ENCODE data around the gene NOXA1.

The NOXA1 gene

DNA sequence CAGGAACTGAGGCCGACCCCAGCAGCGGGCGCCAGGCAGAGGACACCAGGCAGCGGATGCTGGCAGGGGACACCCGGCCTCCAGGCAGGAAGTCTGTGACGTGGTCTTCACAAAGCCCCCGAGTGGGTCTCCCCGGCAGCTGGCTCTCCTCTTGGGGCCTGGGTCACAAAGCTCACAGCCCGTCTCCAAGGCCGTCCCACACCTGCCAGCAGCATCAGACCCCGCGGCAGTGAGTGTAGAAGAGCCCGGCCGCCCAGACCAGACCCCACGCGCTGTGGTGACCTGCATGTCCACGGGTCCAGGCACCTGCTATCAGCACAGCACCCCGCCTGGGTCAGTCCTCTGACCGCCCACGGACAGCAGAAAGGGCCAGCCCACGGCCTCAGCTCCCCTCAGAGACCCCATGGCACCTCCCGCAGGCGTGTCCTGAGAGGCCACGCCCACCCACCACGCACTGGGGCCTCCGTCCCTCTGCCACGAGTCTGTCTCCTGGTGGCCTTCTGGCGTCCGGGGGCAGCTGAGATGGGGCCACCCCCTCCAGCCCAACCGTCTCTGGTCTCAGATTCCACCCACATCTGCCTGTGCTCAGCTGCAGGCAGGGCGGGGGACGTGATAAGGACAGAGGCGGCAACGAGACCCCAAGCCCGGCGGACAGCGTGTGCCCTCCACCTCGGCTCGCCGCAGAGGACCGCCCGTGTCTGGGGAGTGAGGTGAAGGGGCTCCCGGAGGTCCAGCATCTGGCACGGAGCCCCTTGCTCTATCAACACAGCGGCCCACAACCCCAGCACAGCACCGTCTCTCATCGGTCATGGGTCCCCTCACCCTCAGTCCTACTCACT is 34.4 kb upstream of the NOXA1 start:
- no peak for DNase-seq

DNA sequence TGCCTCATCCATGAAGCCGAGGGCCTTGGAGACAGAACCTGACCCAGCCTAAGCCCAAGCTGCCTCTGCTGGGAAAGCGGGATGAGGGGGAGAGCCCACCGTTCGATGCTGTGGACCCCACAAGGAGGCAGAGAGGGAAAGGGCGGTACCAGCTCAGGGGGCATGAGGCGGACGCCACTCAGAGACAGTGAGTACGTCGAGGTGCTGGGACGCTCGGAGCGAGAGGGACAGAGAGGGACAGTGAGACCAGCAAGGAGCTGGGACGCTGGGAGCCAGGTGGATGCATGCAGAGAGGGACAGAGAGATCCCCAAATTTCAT is 33.8 kb upstream of the NOXA1 start:
- no peak for DNase-seq

DNA sequence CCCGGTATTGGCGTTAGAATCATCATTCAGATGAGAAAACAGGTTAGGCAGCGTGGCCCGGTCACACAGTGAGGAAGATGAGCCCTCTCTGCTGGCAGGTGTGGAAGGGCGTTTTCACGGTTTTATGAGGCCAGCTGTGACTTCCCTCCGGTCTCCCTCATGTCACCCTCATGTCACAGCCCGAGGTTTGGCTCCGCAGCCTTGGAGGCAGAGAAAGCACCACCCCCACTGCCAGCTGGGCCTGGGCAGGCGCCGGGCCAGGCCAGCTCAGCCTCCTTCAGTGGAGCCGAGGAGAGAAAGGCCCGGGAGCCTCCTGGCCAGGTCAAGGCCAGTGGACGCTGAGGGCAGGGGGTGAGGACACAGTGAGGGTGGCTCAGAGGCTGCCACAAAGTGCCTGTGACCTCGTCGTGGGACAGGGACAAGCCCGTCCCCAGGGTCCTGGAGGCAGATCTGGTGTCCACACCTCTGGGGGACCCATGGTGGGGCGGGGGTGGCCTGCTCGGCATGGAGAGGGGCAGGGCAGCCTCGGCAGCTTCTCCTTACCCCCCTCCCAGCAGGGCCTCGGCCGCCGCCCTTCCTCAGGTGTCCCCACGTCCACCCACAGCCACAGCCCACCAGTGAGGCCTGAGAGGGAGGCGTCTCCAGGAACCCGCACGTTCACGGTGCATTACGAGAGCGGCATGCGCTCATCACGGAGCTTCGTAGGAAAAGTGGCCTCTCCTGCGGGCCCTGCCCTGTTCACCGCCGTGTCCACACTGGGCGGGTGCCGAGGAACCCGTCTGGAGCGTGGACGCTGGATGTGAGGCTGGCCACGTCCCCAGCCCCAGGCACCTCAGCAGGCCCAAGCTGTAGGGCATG is 32.4 kb upstream of the NOXA1 start:
- DNase-seq = no peak

DNA sequence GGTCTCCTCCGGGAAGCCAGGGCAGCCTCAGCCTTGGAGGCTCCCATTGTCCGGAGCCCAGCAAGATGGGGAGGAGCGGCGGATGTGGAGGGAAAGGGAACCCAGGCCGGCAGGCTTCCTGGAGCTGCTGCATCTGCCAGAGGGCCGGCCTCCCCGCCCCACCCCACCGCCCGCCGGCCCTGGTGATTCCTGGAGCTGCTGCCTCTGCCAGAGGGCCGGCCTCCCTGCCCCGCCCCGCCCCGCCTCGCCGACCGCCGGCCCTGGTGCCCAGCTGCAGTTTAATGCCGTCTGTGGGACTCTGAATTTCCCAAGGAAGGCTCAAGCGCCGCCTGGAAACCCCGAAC is 31.8 kb upstream of the NOXA1 start:
- no peak for DNase-seq

DNA sequence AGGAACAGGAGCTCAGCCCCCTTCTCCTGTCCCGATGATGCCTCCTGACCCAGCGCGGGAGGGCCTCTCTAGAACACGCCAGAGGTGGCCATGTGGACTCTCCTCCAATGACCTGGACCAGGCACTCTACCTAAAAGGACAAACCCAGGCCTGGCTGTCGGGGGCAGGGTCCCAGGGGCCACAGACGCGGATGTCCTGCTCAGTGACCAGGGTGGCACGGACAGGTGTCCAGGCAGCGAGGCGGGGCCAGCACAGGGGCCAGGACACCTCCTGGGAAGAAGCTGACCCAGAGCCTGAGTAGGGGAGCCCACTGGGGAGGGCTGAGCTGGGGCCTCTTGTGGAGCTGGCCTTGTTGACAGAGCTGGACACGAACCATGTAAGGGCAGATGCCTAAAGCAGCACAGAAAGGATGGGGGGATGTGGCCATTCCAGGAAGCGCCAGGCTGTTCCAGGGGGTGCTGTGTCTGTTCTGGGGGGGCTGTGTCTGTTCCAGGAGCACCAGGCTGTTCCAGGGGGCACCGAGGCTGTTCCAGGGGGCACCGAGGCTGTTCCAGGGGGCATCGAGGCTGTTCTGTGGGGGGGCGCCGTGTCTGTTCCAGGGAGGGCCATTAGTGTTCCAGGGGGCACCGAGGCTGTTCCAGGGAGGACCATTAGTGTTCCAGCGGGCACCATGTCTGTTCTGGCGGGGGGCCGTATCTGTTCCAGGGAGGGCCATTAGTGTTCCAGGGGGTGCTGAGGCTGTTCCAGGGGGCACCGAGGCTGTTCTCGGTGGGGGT is 30.8 kb upstream of the NOXA1 start:
- no peak for DNase-seq

DNA sequence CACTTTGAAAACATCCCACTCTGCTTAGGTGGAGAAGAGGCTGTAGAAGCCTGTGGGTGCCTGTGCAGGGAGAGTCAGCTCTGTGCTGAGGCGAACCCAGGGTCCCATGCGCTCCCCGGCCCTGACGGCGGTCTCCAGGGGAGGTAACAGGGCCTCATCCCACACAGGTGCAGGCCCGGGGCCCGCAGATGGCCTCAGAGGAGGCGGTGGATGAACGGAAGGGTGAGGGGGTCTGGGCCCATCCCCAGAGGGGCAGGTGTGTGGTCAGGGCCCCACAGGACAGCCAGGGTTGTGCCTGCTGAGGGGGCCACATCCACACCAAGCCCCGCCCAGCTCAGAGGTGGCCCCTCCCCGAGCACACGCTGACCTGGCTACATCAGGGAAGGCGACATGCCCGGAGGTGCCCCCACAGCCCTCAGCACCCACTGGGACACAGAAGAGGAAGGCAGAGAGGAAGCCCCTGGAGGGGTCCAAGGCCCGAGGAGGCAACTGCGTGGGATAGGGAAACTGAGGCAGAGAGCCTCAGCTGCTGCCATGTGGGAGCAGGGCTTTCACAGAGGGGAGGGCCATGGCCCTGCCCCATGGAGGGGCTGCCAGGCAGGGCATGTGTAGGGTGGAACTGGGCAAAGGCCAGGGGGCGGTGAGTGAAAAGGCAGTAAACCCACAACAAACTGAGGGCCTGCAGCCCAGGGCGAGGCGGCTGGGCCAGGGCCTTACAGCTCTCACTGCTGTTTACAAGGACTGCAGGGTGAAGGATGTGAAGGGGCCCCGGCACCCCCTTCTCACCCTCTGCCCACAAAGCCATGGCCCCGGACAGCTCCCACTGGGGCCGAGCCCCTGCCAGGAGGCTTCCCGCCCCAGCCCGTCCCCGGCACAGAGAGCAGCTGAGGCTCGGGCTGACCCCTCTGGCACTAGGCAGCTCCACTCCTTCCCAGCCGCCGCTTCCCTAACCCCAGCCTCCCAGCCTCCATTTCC is 29.7 kb upstream of the NOXA1 start:
- DNase-seq = no peak

DNA sequence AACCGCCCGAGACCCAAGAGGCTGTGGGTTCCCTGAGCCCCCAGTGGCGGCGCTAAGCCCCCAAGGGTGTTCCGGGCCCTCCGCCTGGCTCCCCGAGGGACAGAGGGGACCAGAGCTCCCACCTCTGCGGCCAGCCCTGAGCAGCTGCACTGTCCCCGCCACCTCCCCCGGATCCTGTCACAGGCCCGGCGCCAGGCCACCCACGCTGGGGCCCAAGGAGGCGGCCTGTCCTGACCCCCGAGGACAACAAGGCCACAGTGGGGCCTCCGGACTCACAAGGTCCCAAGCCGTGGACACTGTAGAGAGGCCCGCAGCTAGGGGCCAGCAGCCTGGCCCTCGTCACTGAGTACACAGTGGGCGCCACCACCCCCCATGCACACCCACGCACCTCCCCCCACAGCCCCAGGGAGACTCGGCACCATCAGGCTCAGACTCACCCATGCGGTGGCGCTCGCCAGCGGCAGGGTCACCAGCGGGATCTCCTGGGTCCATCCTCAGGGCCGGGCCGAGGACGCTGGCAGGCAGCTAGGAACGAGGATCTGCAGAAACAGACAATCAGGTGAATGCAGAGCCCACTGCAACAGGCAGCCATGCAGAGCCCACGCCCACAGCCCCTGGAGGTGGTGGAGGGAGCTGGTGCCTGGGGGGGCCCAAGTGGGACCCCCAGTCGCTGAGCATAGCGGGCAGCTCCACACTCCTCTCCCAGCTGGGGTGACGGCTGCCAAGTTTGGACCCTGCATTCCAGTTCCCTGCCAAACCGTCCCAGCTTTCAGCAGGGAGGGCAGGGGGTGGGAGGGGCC is 28.1 kb upstream of the NOXA1 start:
- DNase-seq = no peak

DNA sequence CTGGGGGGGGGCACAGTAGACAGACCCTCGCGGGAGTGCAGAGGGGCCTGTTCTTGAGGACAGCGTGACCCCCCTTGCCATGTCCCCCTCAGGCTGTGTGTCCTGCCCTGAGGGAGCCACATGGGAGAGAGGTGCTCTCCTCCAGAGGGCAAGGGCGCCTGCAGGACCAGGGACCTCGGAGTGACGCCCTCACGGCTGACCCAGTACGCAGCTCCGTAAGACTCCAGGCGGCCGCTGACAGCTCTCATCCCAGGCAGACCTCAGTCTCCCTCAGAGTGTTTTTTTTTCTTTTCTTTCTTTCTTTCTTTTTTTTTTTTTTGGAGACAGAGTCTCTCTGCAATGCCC is 27.6 kb upstream of the NOXA1 start:
- DNase-seq = no peak

DNA sequence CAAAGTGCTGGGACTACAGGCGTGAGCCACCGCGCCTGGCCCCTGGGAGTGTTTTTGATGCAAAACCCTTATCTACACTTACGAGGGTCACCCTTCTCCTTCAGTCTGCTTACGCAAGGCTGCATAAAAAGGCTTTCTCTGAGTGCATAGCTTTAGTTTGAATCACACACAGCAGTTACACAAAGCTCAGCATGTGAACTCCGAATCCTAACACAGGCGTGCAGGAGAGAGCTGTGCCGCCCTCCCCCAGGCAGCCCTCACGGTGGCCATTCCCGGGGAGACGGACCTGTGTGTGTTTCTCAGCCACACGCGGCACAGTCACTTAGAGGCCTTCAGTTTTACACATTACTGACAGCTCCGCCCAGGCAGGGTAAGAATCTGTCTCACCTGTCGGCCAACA is 27.0 kb upstream of the NOXA1 start:
- no peak for DNase-seq

DNA sequence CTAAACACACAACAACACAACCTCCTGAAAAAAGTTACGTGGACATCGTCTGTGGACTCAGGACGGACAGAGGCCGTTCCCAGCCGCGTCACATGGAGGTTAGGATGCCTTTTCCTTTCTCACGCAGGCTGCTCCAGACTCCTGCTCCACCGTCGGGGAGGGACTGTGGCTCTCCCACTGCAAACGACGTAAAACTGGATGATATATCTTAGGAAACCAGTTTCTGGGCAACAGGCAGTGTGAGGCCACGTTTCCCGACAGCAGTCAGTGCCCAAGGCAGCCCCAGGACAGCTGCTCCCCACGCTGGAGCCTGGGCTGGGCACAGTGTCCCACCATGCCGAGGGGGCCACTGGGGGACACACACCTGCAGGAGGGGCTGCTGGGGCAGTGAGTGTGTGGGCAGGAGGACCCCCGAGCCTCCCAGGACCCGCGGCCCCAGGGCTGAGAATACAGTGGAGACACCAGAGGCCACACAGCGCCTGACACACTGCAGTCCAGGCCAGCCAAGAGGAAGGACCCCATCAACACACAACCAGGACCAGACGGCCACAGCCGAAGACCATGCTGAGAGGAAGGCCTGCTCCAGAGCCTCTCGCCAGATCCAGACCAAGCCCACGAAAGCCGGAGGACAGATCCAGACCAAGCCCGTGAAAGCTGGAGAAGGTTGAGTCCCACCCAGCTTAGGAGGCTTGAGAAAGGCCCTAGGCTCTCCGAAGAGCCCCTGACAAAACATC is 26.4 kb upstream of the NOXA1 start:
- no peak for DNase-seq

DNA sequence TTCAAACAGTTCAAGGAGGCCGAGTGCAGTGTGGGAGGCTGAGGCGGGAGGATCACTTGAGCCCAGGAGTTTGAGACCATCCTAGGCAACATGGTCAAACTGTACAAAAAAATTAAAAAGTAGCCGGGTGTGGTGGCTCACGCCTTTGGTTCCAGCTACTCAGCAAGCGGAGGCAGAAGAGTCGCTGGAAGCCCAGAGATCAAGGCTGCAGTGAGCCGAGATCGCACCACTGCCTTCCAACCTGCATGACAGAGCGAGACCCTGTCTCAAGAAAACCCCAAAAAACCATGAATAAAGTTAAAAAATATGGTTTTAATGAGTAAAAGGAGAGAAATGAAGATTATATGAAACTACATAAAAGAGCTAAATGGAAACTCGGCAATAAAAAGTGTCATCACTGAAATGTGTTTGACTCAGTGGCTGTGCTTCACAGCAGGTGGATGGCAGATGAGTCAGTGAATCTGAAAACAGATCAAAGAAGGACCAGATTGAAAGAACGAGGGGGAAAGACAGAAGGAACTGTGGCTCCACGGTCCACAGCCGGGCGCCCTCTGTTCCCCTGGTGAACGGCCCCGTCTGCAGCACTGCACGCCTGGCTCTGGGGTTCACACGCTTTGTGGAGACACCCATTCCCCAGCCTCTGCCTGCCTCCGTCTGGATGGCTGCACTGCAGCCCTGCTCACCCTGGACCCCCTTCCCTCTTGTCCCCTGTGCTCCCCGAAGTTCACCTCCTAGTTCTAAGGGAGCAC is 25.3 kb upstream of the NOXA1 start:
- no peak for DNase-seq

DNA sequence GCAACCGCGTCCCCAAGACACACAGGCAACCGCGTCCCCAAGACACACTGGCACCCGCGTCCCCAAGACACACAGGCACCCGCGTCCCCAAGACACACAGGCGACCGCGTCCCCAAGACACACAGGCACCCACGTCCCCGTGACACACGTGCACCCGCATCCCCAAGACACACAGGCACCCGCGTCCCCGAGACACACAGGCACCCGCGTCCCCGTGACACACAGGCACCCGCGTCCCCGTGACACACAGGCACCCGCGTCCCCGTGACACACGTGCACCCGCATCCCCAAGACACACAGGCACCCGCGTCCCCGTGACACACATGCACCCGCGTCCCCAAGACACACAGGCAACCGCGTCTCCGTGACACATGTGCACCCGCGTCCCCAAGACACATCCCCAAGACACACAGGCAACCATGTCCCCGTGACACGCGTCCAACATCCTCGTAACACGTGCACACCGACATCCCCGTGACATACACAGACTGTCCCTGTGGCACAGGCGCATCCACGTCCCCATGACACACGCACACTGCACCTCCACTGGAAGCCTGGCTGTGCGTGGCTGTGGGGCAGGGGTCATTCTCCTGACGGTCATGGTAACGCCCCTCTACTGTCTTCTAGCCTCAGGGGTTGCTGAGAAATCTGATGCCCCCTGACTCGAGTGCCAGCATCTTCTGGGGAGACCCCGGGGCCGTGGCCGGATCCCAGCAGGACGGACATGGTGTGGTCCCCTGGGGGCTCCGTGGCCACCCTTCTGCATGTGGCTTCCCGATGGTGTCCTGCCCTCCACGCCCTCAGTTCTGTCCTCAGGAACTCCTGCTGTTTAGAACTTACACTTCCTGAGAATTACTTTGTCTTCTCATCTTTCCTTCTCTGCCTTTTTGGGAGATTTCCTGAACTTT is 24.4 kb upstream of the NOXA1 start:
- DNase-seq = no peak

DNA sequence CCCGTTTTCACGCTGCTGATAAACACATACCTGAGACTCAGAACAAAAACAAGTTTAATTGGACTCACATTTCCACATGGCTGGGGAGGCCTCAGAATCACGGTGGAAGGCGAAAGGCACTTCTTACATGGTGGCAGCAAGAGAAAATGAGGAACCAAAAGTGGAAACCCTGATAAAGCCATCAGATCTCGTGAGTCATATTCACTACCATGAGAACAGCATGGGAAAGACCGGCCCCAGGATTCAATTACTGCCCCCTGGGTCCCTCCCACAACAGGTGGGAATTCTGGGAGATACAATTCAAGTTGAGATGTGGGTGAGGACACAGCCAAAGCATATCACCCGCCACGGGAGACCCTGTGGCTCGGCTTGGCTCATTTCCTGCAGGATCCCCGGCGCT is 20.4 kb upstream of the NOXA1 start:
- no peak for DNase-seq

DNA sequence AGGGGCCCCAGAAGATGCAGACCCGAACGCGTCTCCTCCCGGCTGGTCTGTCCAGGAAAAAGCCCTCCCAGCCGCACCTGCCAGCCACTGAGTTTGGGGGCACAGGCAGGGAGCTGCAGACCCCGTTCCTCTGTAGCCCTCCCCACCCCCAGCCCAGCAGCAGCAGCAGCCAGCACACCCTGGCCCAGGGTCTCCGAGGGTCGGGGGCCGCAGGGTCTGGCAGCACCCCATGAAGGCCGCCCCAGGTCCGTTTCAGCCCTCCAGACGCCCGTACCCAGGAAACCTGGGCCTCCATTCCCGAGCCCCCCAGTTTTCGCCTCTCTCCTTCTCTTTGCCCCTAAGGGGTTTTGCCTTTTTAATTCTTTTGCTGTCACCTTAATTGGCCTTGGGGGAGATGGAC is 19.9 kb upstream of the NOXA1 start:
- DNase-seq = no peak

DNA sequence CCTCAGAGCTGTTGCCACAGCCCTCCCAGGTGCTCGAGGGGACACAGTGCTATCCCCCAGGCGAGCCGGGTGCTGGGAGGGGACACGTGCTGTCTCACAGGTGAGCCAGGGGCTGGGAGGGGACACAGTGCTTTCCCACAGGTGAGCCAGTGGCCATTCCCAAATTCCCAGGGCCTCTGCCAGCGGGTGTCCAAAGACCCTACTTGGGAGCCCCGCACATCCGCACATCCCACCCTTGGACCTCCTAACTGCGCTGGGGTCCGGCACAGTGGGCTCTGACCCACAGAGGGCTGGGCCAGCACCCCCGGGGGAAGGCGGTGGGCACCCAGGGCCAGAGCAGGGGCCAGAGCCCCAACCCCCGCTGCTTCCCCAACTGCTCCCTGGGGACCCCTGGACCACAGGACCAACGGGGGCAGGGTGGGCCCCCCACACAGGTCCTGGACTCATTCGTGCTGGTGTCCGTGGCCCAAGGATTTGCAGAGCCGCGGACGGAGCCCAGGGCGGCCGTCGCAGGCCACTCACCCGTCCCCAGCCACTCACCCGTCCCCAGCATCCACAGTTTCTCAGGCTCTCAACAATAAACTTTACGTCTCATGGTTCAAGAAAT is 18.1 kb upstream of the NOXA1 start:
- no peak for DNase-seq

DNA sequence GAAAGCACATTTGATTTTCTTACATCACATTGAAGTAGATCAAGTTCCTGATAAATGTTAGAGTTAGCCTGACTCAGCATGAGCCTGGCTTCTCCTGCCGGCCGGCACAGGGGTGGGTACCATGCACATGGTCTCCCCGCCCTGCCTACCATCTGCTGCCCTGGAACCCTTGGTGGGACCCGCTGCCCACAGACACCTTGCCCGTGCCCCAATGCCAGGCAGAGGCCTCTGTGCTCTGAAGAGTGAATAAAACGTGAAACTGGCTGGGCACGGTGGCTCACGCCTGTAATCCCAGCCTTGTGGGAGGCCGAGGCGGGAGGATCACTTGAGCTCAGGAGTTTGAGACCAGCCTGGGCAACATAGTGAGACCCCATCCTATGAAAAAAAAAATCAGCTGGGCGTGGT is 17.5 kb upstream of the NOXA1 start:
- no peak for DNase-seq

DNA sequence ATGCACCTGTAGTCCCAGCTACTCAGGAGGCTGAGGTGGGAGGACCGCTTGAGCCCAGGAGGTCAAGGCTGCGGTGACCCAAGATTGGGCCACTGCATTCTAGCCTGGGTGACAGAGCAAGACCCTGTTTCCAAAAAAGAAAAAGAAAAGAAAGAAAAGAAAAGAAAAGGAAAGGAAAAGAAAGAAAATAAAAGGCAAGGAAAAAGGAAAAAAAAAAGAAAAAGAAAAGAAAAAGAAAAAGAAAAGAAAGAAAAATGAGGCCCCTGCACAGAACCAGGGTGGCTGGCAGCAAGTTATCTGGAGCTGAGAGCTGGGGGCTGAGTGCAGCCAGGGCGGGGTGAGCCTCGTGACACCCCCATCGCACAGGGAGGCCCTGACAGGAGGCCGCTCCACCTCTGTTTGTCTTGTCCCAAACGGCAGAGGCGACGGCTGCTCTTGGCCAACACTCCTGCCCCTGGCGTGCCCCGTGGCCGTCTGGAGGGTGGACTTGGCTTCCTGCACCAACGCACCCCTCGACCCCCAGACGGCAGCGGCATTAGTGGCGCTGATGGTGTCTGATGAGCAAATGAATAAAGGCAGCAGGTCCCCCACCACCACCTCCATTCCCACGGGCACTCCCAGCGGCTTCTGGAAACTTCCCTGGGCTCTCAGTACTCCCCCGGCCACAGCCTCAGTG is 17.0 kb upstream of the NOXA1 start:
- DNase-seq = no peak
